WTC11 (cell line): ENCODE results near the gene DEPDC5. TPM values are rescaled to one million over a fixed set of nuclear protein-coding genes. Genes with fewer than 3 reads are reported as not detected.

Experiments used
- ATAC-seq: fragments of 200-7000 bp; cut with Tn5 transposase; 2 replicates; pipeline ENCODE4 v1.10.0; 2021; ENCODE audit warnings: mild to moderate bottlenecking, moderate library complexity
- CTCF ChIA-PET: fragments of 300-600 bp; sonication (Branson Sonifier 250); formaldehyde crosslinking; loops from one replicate; lab custom pipeline; 2021; ENCODE audit warnings: antibody characterized with exemption; lab: Charles Lee
- POLR2A ChIA-PET: fragments of 350-600 bp; sonication (Branson Sonifier 250); formaldehyde crosslinking; loops from one replicate; lab custom pipeline; 2021; ENCODE audit warnings: antibody characterized with exemption; lab: Charles Lee
- DNase-seq: peaks from one replicate; pipeline ENCODE4 v3.0.0; 2021; ENCODE audit warnings: low spot score
- H3K27ac Mint-ChIP-seq: 2 replicates; pipeline ENCODE4 v1.8.0; 2021; ENCODE audit warnings: mixed read lengths
- H3K27me3 Mint-ChIP-seq: 2 replicates; pipeline ENCODE4 v1.8.0; 2021; ENCODE audit warnings: low read depth, mild to moderate bottlenecking, moderate library complexity, mixed read lengths
- H3K36me3 Mint-ChIP-seq: 2 replicates; pipeline ENCODE4 v1.8.0; 2021; ENCODE audit warnings: mixed read lengths
- H3K4me1 Mint-ChIP-seq: 2 replicates; pipeline ENCODE4 v1.8.0; 2022; ENCODE audit warnings: mixed read lengths
- H3K4me3 Mint-ChIP-seq: 2 replicates; pipeline ENCODE4 v1.8.0; 2021; ENCODE audit warnings: mild to moderate bottlenecking, moderate library complexity, mixed read lengths
- H3K9me3 Mint-ChIP-seq: 2 replicates; pipeline ENCODE4 v1.8.0; 2021; ENCODE audit warnings: mixed read lengths
- AFF4 ChIP-seq: sonication (generic); formaldehyde crosslinking; IDR thresholded peaks from 2 replicates; pipeline ENCODE4 v1.8.1; 2023; ENCODE audit warnings: mild to moderate bottlenecking, missing genetic modification reagents, borderline replicate concordance
- CBFB ChIP-seq: sonication (generic); formaldehyde crosslinking; IDR thresholded peaks from 2 replicates; pipeline ENCODE4 v1.8.1; 2022; ENCODE audit warnings: mild to moderate bottlenecking, low read depth, missing genetic modification reagents
- ESRRA ChIP-seq: sonication (generic); formaldehyde crosslinking; IDR thresholded peaks from 2 replicates; pipeline ENCODE4 v1.8.1; 2022; ENCODE audit warnings: mild to moderate bottlenecking, missing genetic modification reagents, borderline replicate concordance
- FOXP1 ChIP-seq: sonication (generic); formaldehyde crosslinking; IDR thresholded peaks from 2 replicates; pipeline ENCODE4 v1.8.0; 2022; ENCODE audit warnings: missing genetic modification reagents, mild to moderate bottlenecking, moderate library complexity, borderline replicate concordance
- GABPB1 ChIP-seq: sonication (generic); formaldehyde crosslinking; IDR thresholded peaks from 2 replicates; pipeline ENCODE4 v1.8.1; 2023; ENCODE audit warnings: mild to moderate bottlenecking, missing genetic modification reagents
- HMGA2 ChIP-seq: fragments of 250-450 bp; sonication (Bioruptor Pico); IDR thresholded peaks from 2 replicates; pipeline ENCODE4 v1.4.0; 2021; ENCODE audit warnings: mild to moderate bottlenecking, moderate library complexity
- IRF2 ChIP-seq: sonication (generic); formaldehyde crosslinking; IDR thresholded peaks from 2 replicates; pipeline ENCODE4 v1.8.0; 2022; ENCODE audit warnings: low read depth, missing genetic modification reagents, borderline replicate concordance
- JUN ChIP-seq: sonication (generic); formaldehyde crosslinking; IDR thresholded peaks from 2 replicates; pipeline ENCODE4 v1.8.0; 2023; ENCODE audit warnings: mild to moderate bottlenecking, missing genetic modification reagents
- NFATC4 ChIP-seq: fragments of 250-450 bp; sonication (Bioruptor Pico); IDR thresholded peaks from 2 replicates; pipeline ENCODE4 v1.9.0; 2021; ENCODE audit warnings: mild to moderate bottlenecking
- PREB ChIP-seq: sonication (generic); formaldehyde crosslinking; IDR thresholded peaks from 2 replicates; pipeline ENCODE4 v1.8.1; 2022; ENCODE audit warnings: mild to moderate bottlenecking, missing genetic modification reagents, moderate library complexity, borderline replicate concordance
- SMAD4 ChIP-seq: sonication (generic); formaldehyde crosslinking; IDR thresholded peaks from 2 replicates; pipeline ENCODE4 v1.8.0; 2022; ENCODE audit warnings: mild to moderate bottlenecking, missing genetic modification reagents
- SOX15 ChIP-seq: fragments of 250-450 bp; sonication (Bioruptor Pico); IDR thresholded peaks from 2 replicates; pipeline ENCODE4 v1.9.0; 2021; ENCODE audit warnings: mild to moderate bottlenecking
- TEAD1 ChIP-seq: sonication (generic); formaldehyde crosslinking; IDR thresholded peaks from 2 replicates; pipeline ENCODE4 v1.8.0; 2022; ENCODE audit warnings: mild to moderate bottlenecking, missing genetic modification reagents
- TP53 ChIP-seq: sonication (generic); formaldehyde crosslinking; IDR thresholded peaks from 2 replicates; pipeline ENCODE4 v1.8.1; 2023; ENCODE audit warnings: mild to moderate bottlenecking, missing genetic modification reagents
- ZNF121 ChIP-seq: sonication (generic); formaldehyde crosslinking; IDR thresholded peaks from 2 replicates; pipeline ENCODE4 v1.8.0; 2023; ENCODE audit warnings: missing genetic modification reagents
- ZNF396 ChIP-seq: fragments of 250-450 bp; sonication (Bioruptor Pico); IDR thresholded peaks from 2 replicates; pipeline ENCODE4 v1.8.0; 2021; ENCODE audit warnings: mild to moderate bottlenecking, moderate library complexity, borderline replicate concordance
- ZNF671 ChIP-seq: fragments of 250-450 bp; sonication (Bioruptor Pico); IDR thresholded peaks from 2 replicates; pipeline ENCODE4 v1.8.0; 2021; ENCODE audit warnings: mild to moderate bottlenecking
- total RNA-seq: library from RNA; stranded (reverse); gene quantifications from 3 replicates; pipeline ENCODE4 v1.2.3, GENCODE V29; 2021
- TF ChIP-seq, protein P1 (sequence below): sonication (generic); formaldehyde crosslinking; IDR thresholded peaks from 2 replicates; pipeline ENCODE4 v1.8.0; 2022; ENCODE audit warnings: mild to moderate bottlenecking, missing genetic modification reagents
- TF ChIP-seq, protein P2 (sequence below): sonication (generic); formaldehyde crosslinking; IDR thresholded peaks from 2 replicates; pipeline ENCODE4 v1.8.0; 2022; ENCODE audit warnings: mild to moderate bottlenecking, missing genetic modification reagents
- TF ChIP-seq, protein P3 (sequence below): fragments of 250-450 bp; sonication (Bioruptor Pico); IDR thresholded peaks from 2 replicates; pipeline ENCODE4 v2.1.2; 2022; ENCODE audit warnings: mild to moderate bottlenecking, moderate library complexity
- TF ChIP-seq, protein P4 (sequence below): sonication (generic); formaldehyde crosslinking; IDR thresholded peaks from 2 replicates; pipeline ENCODE4 v1.8.0; 2023; ENCODE audit warnings: missing genetic modification reagents
- TF ChIP-seq, protein P5 (sequence below): fragments of 250-450 bp; sonication (Bioruptor Pico); conservative IDR thresholded peaks from 2 replicates; pipeline ENCODE4 v1.9.0; 2021; ENCODE audit warnings: mild to moderate bottlenecking

DEPDC5 gene
- total RNA-seq, 1 experiment from 2014 or later, result 40.5 TPM

DNA sequence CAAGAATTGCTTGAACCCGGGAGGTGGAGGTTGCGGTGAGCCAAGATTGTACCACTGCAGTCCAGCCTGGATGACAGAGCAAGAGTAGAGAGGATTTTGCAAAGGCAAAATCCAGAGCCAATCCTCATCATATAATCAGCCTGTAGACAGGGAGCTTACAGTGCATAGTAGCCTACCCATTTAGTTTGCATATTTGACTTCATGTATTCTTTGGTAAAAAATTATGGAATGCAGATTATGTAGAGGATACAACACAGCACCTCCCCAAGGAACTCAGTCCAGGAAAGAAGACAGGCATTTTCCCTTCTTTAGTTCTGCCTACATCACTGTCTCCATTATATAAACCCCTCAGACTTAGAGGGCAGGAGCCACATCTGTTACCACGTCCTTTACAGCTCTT is 150.8 kb downstream of the DEPDC5 start:
- no peaks in the 10 kb centered on the region for H3K27me3 Mint-ChIP-seq
- no peak overlapping the region for H3K27ac Mint-ChIP-seq
- no peaks in the 10 kb centered on the region; the same call in none of the 2 replicates for H3K36me3 Mint-ChIP-seq
- TF ChIP-seq, protein P1, sequence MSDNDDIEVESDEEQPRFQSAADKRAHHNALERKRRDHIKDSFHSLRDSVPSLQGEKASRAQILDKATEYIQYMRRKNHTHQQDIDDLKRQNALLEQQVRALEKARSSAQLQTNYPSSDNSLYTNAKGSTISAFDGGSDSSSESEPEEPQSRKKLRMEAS, result no peak
- TF ChIP-seq, protein P2, sequence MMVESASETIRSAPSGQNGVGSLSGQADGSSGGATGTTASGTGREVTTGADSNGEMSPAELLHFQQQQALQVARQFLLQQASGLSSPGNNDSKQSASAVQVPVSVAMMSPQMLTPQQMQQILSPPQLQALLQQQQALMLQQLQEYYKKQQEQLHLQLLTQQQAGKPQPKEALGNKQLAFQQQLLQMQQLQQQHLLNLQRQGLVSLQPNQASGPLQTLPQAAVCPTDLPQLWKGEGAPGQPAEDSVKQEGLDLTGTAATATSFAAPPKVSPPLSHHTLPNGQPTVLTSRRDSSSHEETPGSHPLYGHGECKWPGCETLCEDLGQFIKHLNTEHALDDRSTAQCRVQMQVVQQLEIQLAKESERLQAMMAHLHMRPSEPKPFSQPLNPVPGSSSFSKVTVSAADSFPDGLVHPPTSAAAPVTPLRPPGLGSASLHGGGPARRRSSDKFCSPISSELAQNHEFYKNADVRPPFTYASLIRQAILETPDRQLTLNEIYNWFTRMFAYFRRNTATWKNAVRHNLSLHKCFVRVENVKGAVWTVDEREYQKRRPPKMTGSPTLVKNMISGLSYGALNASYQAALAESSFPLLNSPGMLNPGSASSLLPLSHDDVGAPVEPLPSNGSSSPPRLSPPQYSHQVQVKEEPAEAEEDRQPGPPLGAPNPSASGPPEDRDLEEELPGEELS (CRISPR knock-in tag), result no peak
- TF ChIP-seq SMAD4 (CRISPR knock-in tag) (no peak), JUN (CRISPR knock-in tag) (no peak), SOX15 (no peak), PREB (CRISPR knock-in tag) (no peak), NFATC4 (CRISPR knock-in tag) (no peak), GABPB1 (CRISPR knock-in tag) (no peak), FOXP1 (CRISPR knock-in tag) (no peak), CBFB (no peak), TEAD1 (CRISPR knock-in tag) (no peak), ZNF396 (CRISPR knock-in tag) (no peak)
- TF ChIP-seq, protein P3, sequence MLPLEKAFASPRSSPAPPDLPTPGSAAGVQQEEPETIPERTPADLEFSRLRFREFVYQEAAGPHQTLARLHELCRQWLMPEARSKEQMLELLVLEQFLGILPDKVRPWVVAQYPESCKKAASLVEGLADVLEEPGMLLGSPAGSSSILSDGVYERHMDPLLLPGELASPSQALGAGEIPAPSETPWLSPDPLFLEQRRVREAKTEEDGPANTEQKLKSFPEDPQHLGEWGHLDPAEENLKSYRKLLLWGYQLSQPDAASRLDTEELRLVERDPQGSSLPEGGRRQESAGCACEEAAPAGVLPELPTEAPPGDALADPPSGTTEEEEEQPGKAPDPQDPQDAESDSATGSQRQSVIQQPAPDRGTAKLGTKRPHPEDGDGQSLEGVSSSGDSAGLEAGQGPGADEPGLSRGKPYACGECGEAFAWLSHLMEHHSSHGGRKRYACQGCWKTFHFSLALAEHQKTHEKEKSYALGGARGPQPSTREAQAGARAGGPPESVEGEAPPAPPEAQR (CRISPR knock-in tag), result no peak
- CTCF ChIA-PET, result interaction anchor here (3.3 kb wide), 1 partner anchor 66 kb away, joined by 8 read pairs; no protein-coding TSS in a partner anchor
- no peak for DNase-seq
- no peak for ATAC-seq
- POLR2A ChIA-PET, result interaction anchor here (0.6 kb wide), 1 partner anchor 35 kb away, joined by 3 read pairs; no protein-coding TSS in a partner anchor
- H3K4me1 Mint-ChIP-seq, result no peaks in the 10 kb centered on the region
- no peaks in the 10 kb centered on the region for H3K9me3 Mint-ChIP-seq
- H3K4me3 Mint-ChIP-seq, result no peak overlapping the region

DNA sequence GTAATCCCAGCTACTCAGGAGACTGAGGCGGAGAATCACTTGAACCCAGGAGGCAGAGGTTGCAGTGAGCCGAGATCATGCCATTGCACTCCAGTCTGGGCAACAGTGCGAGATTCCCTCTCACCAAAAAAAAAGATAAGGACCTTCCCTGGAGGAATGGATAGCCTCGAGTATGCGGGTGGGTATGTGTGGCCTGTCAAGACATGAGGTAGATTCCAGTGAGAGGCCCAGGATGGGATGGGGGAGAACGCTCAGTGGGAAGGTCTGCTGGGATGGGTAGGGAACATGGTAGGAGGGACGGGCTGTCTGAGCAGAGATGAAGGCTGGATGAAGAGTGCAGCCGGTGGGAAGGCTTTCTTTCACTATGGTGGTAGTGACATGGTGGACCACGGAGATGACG is 151.5 kb downstream of the DEPDC5 start:
- ChIA-PET CTCF (interaction anchor here (3.3 kb wide), 1 partner anchor 65 kb away, joined by 8 read pairs; no protein-coding TSS in a partner anchor), POLR2A (no interaction called here)
- no peaks in the 10 kb centered on the region for H3K9me3 Mint-ChIP-seq
- no peak overlapping the region for H3K4me3 Mint-ChIP-seq
- H3K27ac Mint-ChIP-seq, result no peak overlapping the region; the same call in 1 of the 2 replicates
- H3K27me3 Mint-ChIP-seq, result no peaks in the 10 kb centered on the region
- peaks cover 2% of the 10 kb centered on the region for H3K36me3 Mint-ChIP-seq
- TF ChIP-seq ESRRA (CRISPR knock-in tag), result no peak
- TF ChIP-seq TP53 (CRISPR knock-in tag), result no peak
- no peak for TF ChIP-seq IRF2 (CRISPR knock-in tag)
- TF ChIP-seq ZNF121 (CRISPR knock-in tag), result no peak
- no peaks in the 10 kb centered on the region for H3K4me1 Mint-ChIP-seq
- ATAC-seq (no peak), DNase-seq (no peak)

DNA sequence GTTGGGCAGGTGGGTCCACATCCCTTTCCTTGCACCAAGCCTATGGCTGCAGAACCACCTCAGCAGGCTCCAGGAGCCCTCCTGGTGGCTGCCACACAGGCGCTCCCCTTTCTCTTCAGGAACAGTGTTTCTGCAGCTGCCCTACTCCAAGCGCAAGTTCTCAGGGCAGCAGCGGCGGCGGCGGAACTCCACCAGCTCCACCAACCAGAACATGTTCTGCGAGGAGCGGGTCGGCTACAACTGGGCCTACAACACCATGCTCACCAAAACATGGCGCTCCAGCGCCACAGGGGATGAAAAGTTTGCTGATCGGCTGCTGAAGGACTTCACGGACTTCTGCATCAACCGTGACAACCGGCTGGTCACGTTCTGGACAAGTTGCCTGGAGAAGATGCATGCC is 152.3 kb downstream of the DEPDC5 start:
- POLR2A ChIA-PET, result no interaction called here
- no peaks in the 10 kb centered on the region for H3K4me1 Mint-ChIP-seq
- CTCF ChIA-PET, result interaction anchor here (3.3 kb wide), 1 partner anchor 64 kb away, joined by 8 read pairs; no protein-coding TSS in a partner anchor
- DNase-seq, result no peak
- ATAC-seq, result no peak
- no peak overlapping the region for H3K4me3 Mint-ChIP-seq
- peaks cover 4% of the 10 kb centered on the region for H3K36me3 Mint-ChIP-seq
- H3K9me3 Mint-ChIP-seq, result no peaks in the 10 kb centered on the region
- no peaks in the 10 kb centered on the region for H3K27me3 Mint-ChIP-seq
- H3K27ac Mint-ChIP-seq, result no peak overlapping the region
- TF ChIP-seq, protein P4, sequence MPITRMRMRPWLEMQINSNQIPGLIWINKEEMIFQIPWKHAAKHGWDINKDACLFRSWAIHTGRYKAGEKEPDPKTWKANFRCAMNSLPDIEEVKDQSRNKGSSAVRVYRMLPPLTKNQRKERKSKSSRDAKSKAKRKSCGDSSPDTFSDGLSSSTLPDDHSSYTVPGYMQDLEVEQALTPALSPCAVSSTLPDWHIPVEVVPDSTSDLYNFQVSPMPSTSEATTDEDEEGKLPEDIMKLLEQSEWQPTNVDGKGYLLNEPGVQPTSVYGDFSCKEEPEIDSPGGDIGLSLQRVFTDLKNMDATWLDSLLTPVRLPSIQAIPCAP (CRISPR knock-in tag), result no peak
- TF ChIP-seq HMGA2 (no peak), ZNF671 (no peak), CBFB (no peak), AFF4 (no peak), TEAD1 (CRISPR knock-in tag) (no peak)
- TF ChIP-seq, protein P5, sequence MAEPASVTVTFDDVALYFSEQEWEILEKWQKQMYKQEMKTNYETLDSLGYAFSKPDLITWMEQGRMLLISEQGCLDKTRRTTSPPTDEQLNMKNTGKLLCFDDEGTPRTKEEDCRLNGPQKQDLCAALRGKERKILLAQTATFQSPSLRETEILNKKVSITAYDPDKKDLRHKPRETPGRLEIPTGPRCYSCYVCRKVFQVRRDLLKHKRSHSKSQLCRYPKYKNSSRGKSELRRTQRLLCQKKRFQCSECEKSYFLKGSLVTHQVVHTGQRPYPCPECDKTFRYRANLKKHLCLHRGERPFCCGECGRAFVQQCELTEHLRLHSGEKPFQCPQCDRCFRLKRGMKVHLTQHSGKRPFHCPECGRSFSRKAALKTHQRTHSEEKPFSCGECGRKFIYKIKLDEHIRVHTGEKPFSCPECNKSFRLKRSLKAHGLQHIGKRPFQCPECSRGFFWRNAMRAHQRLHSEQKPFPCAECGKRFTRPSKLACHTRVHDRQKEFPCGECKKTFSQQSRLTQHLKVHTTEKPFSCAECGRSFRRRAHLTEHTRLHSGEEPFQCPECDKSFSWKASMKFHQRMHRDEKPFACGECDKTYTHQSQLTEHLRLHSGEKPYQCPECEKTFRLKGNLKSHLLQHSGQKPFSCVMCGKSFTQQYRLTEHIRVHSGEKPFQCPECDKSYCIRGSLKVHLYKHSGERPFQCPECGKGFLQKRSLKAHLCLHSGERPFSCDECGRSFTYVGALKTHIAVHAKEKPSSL, result no peak
